Left ventricle myocardium superior (tissue), 1 donor: ENCODE results near the gene AGBL1. TPM values are rescaled to one million over a fixed set of nuclear protein-coding genes. Genes with fewer than 3 reads are reported as not detected.

Experiments
- ATAC-seq: fragments of 200-7000 bp; cut with Tn5 transposase; one replicate; pipeline ENCODE4 v1.9.1; 2020; ENCODE audit warnings: mild to moderate bottlenecking, moderate library complexity
- DNase-seq: peaks from one replicate; pipeline ENCODE4 v3.0.0-alpha.2; 2020
- intact Hi-C: fragments of 100-400 bp; cut with micrococcal nuclease; formaldehyde crosslinking; loops from one replicate; pipeline ENCODE4 v1.11.0; 2022
- total RNA-seq: library from RNA; stranded (reverse); fragmentation: NEBNext Ultra II Directional; extraction: Animal tissue kit (Norgen Biotek cat#: 25700); gene quantifications from one replicate; pipeline ENCODE4 v1.2.1, GENCODE V29; 2021
- donor health status: DM: no; HTN: yes; CAD: no; lungs with severe emphysema.

Gene AGBL1
- total RNA-seq, 1 donor from 2014 or later, result not detected

GRCh38 chr15:86355361-86355760 is 275.7 kb downstream of the AGBL1 start:
- intact Hi-C loops, result no loop called here
- no peak for ATAC-seq
- DNase-seq, result no peak

- intact Hi-C loops, result no loop called here
- ATAC-seq (no peak), DNase-seq (no peak)
Observed at GRCh38 chr15:86355801-86356200, 276.1 kb downstream of the AGBL1 start.

- DNase-seq (no peak), ATAC-seq (no peak)
- intact Hi-C loops, result no loop called here
Observed at GRCh38 chr15:86362555-86362954, 282.9 kb downstream of the AGBL1 start.

- DNase-seq, result no peak
- intact Hi-C loops, result no loop called here
- ATAC-seq, result no peak
Observed at GRCh38 chr15:86373147-86373546, 293.5 kb downstream of the AGBL1 start.

GRCh38 chr15:86375733-86376280 is 296.1 kb downstream of the AGBL1 start:
- no peak for DNase-seq
- intact Hi-C loops, result no loop called here
- ATAC-seq, result no peak

GRCh38 chr15:86377914-86378313 is 298.2 kb downstream of the AGBL1 start:
- intact Hi-C loops, result no loop called here
- ATAC-seq, result no peak
- DNase-seq, result no peak

GRCh38 chr15:86382341-86382740 is 302.7 kb downstream of the AGBL1 start:
- no peak for DNase-seq
- intact Hi-C loops, result no loop called here
- no peak for ATAC-seq

GRCh38 chr15:86383611-86384010 is 303.9 kb downstream of the AGBL1 start:
- DNase-seq (no peak), ATAC-seq (no peak)
- intact Hi-C loops, result no loop called here

GRCh38 chr15:86384186-86384585 is 304.5 kb downstream of the AGBL1 start:
- intact Hi-C loops, result no loop called here
- ATAC-seq, result no peak
- no peak for DNase-seq

GRCh38 chr15:86392296-86392695 is 312.6 kb downstream of the AGBL1 start:
- intact Hi-C loops, result no loop called here
- ATAC-seq, result no peak
- DNase-seq, result no peak

- no peak for DNase-seq
- intact Hi-C loops, result no loop called here
- ATAC-seq, result no peak
Observed at GRCh38 chr15:86392874-86393273, 313.2 kb downstream of the AGBL1 start.

- intact Hi-C loops, result no loop called here
- DNase-seq, result no peak
- no peak for ATAC-seq
Observed at GRCh38 chr15:86394866-86395265, 315.2 kb downstream of the AGBL1 start.

GRCh38 chr15:86399041-86399954 is 319.6 kb downstream of the AGBL1 start:
- ATAC-seq (peak; percentile 98), DNase-seq (peak; percentile 33)
- intact Hi-C loops, result no loop called here

- intact Hi-C loops, result no loop called here
- DNase-seq, result no peak
- no peak for ATAC-seq
Observed at GRCh38 chr15:86403221-86403620, 323.6 kb downstream of the AGBL1 start.

- ATAC-seq, result no peak
- DNase-seq, result no peak
- intact Hi-C loops, result no loop called here
Observed at GRCh38 chr15:86403914-86404583, 324.4 kb downstream of the AGBL1 start.

- intact Hi-C loops, result no loop called here
- ATAC-seq, result no peak
- DNase-seq, result no peak
Observed at GRCh38 chr15:86408261-86408660, 328.6 kb downstream of the AGBL1 start.

GRCh38 chr15:86411916-86412315 is 332.2 kb downstream of the AGBL1 start:
- no peak for ATAC-seq
- intact Hi-C loops, result no loop called here
- no peak for DNase-seq

GRCh38 chr15:86413191-86413590 is 333.5 kb downstream of the AGBL1 start:
- no peak for ATAC-seq
- intact Hi-C loops, result no loop called here
- no peak for DNase-seq

GRCh38 chr15:86425746-86426145 is 346.1 kb downstream of the AGBL1 start:
- intact Hi-C loops, result no loop called here
- no peak for DNase-seq
- no peak for ATAC-seq

- DNase-seq (peak; percentile 19), ATAC-seq (no peak)
- intact Hi-C loops, result no loop called here
Observed at GRCh38 chr15:86432861-86433260, 353.2 kb downstream of the AGBL1 start.
